Measurements from ENCODE around the gene TSPAN31.
A peak's percentile ranks its signal among the peaks of the same experiment; 100 is the strongest.

DNA sequence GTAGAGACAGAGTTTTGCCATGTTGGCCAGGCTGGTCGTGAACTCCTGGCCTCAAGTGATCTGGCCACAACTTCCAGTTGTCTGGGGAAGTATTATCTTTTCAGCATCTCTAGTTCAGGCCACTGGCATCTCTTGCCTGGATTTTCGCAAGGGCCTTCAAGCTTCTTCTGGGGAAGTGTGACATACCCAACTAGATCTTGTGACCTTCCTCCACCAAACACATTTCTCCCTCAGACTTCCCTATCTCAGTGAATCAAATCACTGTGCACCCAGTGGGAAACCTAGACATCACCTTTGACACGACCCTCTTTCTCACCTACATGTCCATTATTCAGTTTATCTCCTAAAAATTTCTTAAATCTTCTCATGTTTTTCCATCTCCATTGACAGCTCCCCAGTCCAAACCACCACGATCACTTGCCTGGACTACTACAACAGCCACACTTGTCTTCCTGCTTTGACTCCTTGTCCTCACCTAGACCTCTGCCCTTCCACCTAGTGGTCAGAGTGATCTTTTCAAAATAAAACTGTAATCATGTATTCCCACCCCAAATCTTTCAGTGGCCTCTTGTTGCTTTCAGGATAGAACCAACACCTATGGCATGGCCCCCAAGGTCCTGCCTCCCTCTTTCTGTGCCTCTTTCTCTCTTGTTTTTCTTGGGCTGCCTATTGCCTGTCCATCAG lies 30.9 kb downstream of the TSPAN31 start:
- TF ChIP-seq NRF1 (conservative IDR thresholded peaks at IDR 0.05 in 1 of 2, IDR thresholded peaks at IDR 0.05 in 1 of 2) = no peak
- TF ChIP-seq, protein P1, sequence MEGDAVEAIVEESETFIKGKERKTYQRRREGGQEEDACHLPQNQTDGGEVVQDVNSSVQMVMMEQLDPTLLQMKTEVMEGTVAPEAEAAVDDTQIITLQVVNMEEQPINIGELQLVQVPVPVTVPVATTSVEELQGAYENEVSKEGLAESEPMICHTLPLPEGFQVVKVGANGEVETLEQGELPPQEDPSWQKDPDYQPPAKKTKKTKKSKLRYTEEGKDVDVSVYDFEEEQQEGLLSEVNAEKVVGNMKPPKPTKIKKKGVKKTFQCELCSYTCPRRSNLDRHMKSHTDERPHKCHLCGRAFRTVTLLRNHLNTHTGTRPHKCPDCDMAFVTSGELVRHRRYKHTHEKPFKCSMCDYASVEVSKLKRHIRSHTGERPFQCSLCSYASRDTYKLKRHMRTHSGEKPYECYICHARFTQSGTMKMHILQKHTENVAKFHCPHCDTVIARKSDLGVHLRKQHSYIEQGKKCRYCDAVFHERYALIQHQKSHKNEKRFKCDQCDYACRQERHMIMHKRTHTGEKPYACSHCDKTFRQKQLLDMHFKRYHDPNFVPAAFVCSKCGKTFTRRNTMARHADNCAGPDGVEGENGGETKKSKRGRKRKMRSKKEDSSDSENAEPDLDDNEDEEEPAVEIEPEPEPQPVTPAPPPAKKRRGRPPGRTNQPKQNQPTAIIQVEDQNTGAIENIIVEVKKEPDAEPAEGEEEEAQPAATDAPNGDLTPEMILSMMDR (IDR thresholded peaks at IDR 0.05 in 2 of 3, conservative IDR thresholded peaks at IDR 0.05 in 1 of 3; ENCODE audit: insufficient read depth in 2 of 3, low read depth in 1 of 3, low read length in 3 of 3) = peak; percentile 19 to 41 (median 37); a peak in 3 of 6 replicates
- TF ChIP-seq, protein P2, sequence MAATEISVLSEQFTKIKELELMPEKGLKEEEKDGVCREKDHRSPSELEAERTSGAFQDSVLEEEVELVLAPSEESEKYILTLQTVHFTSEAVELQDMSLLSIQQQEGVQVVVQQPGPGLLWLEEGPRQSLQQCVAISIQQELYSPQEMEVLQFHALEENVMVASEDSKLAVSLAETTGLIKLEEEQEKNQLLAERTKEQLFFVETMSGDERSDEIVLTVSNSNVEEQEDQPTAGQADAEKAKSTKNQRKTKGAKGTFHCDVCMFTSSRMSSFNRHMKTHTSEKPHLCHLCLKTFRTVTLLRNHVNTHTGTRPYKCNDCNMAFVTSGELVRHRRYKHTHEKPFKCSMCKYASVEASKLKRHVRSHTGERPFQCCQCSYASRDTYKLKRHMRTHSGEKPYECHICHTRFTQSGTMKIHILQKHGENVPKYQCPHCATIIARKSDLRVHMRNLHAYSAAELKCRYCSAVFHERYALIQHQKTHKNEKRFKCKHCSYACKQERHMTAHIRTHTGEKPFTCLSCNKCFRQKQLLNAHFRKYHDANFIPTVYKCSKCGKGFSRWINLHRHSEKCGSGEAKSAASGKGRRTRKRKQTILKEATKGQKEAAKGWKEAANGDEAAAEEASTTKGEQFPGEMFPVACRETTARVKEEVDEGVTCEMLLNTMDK (IDR thresholded peaks at IDR 0.05; ENCODE audit: borderline replicate concordance, insufficient read depth, low read depth, low read length, poor library complexity, severe bottlenecking) = no peak
- TF ChIP-seq ZEB2 (IDR thresholded peaks at IDR 0.05) = no peak
- no peak for TF ChIP-seq FOXJ3 (CRISPR knock-in tag; IDR thresholded peaks at IDR 0.05)
- TF ChIP-seq CBX2 (IDR thresholded peaks at IDR 0.05; ENCODE audit: insufficient read depth, low read length, poor library complexity, severe bottlenecking) = no peak
- no peak for TF ChIP-seq FOXK1 (CRISPR knock-in tag; IDR thresholded peaks at IDR 0.05; ENCODE audit: borderline replicate concordance)
- no peak for TF ChIP-seq POLR2G (IDR thresholded peaks at IDR 0.05; ENCODE audit: low read depth, low read length)
- TF ChIP-seq RFX5 (IDR thresholded peaks at IDR 0.05; ENCODE audit: low read depth, low read length) = no peak
- TF ChIP-seq, protein P3, sequence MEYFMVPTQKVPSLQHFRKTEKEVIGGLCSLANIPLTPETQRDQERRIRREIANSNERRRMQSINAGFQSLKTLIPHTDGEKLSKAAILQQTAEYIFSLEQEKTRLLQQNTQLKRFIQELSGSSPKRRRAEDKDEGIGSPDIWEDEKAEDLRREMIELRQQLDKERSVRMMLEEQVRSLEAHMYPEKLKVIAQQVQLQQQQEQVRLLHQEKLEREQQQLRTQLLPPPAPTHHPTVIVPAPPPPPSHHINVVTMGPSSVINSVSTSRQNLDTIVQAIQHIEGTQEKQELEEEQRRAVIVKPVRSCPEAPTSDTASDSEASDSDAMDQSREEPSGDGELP (CRISPR knock-in tag; IDR thresholded peaks at IDR 0.05; ENCODE audit: borderline replicate concordance) = no peak
- TF ChIP-seq, protein P4, sequence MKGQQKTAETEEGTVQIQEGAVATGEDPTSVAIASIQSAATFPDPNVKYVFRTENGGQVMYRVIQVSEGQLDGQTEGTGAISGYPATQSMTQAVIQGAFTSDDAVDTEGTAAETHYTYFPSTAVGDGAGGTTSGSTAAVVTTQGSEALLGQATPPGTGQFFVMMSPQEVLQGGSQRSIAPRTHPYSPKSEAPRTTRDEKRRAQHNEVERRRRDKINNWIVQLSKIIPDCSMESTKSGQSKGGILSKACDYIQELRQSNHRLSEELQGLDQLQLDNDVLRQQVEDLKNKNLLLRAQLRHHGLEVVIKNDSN (CRISPR knock-in tag; IDR thresholded peaks at IDR 0.05) = no peak

Data from K562 (cell line).